Testis (tissue), 3 donors: ENCODE data around the gene GUK1. TPM values are rescaled to one million over a fixed set of nuclear protein-coding genes. Genes with fewer than 3 reads are reported as not detected.

Experiments used
- DNase-seq: peaks from one replicate; pipeline ENCODE4 v3.0.0-alpha.2; 2019
- H3K27ac ChIP-seq, 2 donors: fragments of 200-600 bp; sonication (generic); one replicate each; pipeline ENCODE4 v1.5.1; 2019
- H3K27me3 ChIP-seq: fragments of 200-600 bp; sonication (generic); one replicate; pipeline ENCODE4 v1.5.1; 2019
- H3K36me3 ChIP-seq: fragments of 200-600 bp; sonication (generic); one replicate; pipeline ENCODE4 v1.5.1; 2017; ENCODE audit warnings: low read depth; ENCODE audit errors: missing control alignments
- H3K4me1 ChIP-seq: fragments of 200-600 bp; sonication (generic); one replicate; pipeline ENCODE4 v1.5.1; 2019
- H3K4me3 ChIP-seq, 2 donors: fragments of 200-600 bp; sonication (generic); one replicate each; pipeline ENCODE4 v1.5.1; 2017 to 2019
- H3K9me3 ChIP-seq: fragments of 200-600 bp; sonication (generic); one replicate; pipeline ENCODE4 v1.5.1; 2017
- CTCF ChIP-seq, 3 experiments: fragments of 450-650 bp in 2 of 3; fragments of 200-600 bp in 1 of 3; sonication (generic) in 1 of 3; IDR thresholded peaks; one replicate each; pipeline ENCODE4 v1.5.1; 2016 to 2019; ENCODE audit warnings: antibody characterized with exemption in 3 of 3, mild to moderate bottlenecking in 2 of 3, moderate library complexity in 1 of 3
- POLR2A ChIP-seq: fragments of 450-650 bp; IDR thresholded peaks from one replicate; pipeline ENCODE4 v1.6.1; 2017; ENCODE audit warnings: antibody characterized with exemption, mild to moderate bottlenecking, moderate library complexity
- WGBS, 2 donors: methylation state at CpG; one replicate each; pipeline ENCODE4 v1.1.5; 2018; 5-methylcytosine and 5-hydroxymethylcytosine counted together
- intact Hi-C: fragments of 100-400 bp; cut with DNase I; formaldehyde crosslinking; loops from one replicate; pipeline ENCODE4 v1.15.1; 2023; ENCODE audit warnings: low total_unique reads
- polyA plus RNA-seq: library from polyadenylated mRNA; stranded (reverse); fragments of 350-450 nt; fragmentation: Illumina TruSeq; extraction: RNeasy Lipid Tissue Mini Kit (QIAGEN cat#74804); gene quantifications from one replicate; pipeline ENCODE4 v1.2.3, GENCODE V29; 2014; ENCODE audit warnings: low read depth, low replicate concordance; ENCODE audit not compliant: insufficient read depth
- total RNA-seq, 2 donors: library from RNA; depleted of rRNA; stranded (reverse); fragments of >200 nt; gene quantifications; one replicate each; pipeline ENCODE4 v1.2.3, GENCODE V29; 2016

The GUK1 gene
- total and polyA plus RNA-seq, 3 donors from 2014 or later, result 236 to 343 (median 298) TPM

GRCh38 chr1:228100822-228101613, 39.1 kb upstream of the GUK1 start:
- intact Hi-C loops, result no loop called here
- H3K27ac ChIP-seq, result no peak overlapping the region

DNA sequence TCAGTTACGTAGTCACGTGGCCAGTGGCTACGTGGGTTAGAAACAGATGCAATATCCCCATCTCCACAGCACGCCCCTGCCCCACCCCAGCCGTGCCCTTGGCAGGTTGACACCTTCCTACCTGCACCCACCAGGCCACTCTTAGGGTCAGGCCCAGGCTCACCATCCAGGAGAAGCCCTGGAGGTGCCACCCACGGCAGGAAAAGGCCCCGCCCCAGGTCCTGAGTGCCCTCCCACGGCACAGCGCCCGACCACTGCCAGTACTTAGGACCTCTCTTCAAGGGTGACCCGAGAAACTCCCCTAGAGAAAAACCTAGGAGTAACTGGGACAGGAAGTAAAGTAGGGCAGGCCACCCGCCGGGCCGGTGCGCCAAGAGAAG, 38.5 kb upstream of the GUK1 start:
- no peaks in the 10 kb centered on the region for H3K36me3 ChIP-seq
- intact Hi-C loops, result no loop called here
- no peak for DNase-seq
- TF ChIP-seq POLR2A, result no peak
- no peak for TF ChIP-seq CTCF (IDR thresholded peaks at IDR 0.05)
- H3K27ac ChIP-seq, result peak overlapping the region in 1 of 2 donors; percentile 90
- H3K4me3 ChIP-seq, result peak overlapping the region; percentile 98
- peaks cover 14% of the 10 kb centered on the region for H3K4me1 ChIP-seq
- WGBS, 2 donors, result 38 to 64% methylated on average over 6 to 15 of the region's 15 CpGs
- H3K27me3 ChIP-seq, result no peaks in the 10 kb centered on the region
- H3K9me3 ChIP-seq, result no peaks in the 10 kb centered on the region

More at GRCh38 chr1:228100822-228101613, 39.1 kb upstream of the GUK1 start:
- no peak overlapping the region for H3K4me3 ChIP-seq
- no peaks in the 10 kb centered on the region for H3K36me3 ChIP-seq
- no peaks in the 10 kb centered on the region for H3K9me3 ChIP-seq
- H3K4me1 ChIP-seq, result peaks cover 14% of the 10 kb centered on the region
- 73% methylated on average over 8 to 12 of the region's 12 CpGs for WGBS, 2 donors
- TF ChIP-seq POLR2A (no peak), CTCF (IDR thresholded peaks at IDR 0.05) (no peak)
- no peaks in the 10 kb centered on the region for H3K27me3 ChIP-seq
- no peak for DNase-seq

GRCh38 chr1:228101994-228102790, 37.9 kb upstream of the GUK1 start:
- H3K36me3 ChIP-seq, result no peaks in the 10 kb centered on the region
- TF ChIP-seq POLR2A (no peak), CTCF (IDR thresholded peaks at IDR 0.05) (no peak)
- no peaks in the 10 kb centered on the region for H3K9me3 ChIP-seq
- H3K4me3 ChIP-seq, result peak overlapping the region; percentile 98
- no peaks in the 10 kb centered on the region for H3K27me3 ChIP-seq
- intact Hi-C loops, result no loop called here
- WGBS, 2 donors, result 5 to 25% methylated on average over 8 to 44 of the region's 73 CpGs
- peaks cover 14% of the 10 kb centered on the region for H3K4me1 ChIP-seq
- H3K27ac ChIP-seq, result peak overlapping the region; percentile 90 to 93
- peak; percentile 45 for DNase-seq

DNA sequence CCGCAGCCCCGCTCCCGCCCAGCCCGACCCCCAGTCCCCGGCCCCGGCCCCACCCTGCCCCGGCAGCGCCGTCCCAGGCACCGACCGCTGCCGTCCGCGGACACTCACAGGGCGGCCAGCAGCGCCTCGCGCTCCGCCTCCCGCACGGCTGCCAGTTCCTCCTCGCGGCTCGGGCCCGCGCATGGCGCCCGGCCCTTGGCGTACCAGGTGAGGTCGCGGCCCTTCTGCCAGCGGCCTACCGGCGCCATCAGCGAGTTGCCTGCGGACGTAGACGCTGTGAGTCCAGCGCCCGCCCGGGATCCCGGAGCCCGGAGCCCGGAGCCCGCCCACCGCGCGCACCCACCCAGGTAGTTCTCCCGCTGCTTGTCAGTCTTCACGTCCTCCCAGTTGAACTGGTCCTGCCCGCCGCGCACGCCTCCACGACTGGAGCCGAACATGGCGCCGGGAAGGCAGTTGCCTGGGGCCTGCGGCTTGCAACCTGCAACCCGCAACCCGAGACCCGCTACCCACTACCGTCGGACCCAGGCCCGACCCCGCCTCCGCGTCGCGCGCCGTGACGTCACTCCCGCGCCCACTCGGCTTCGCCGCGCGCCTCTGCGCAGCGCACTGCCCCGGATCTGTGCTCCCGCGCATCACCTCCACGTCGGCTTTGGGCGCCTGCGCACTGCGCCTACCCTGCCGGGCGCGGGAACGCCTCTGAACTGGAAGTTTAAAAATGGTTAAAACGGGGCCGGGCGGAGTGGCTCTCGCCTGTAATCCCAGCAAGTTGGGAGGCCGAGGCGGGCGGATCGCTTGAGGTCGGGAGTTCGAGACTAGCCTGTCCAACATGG, 37.1 kb upstream of the GUK1 start, which contains the start of gene C1orf35:
TSS of gene C1orf35 (minus strand) at position 535 of the 830 bp plus-strand sequence. CDS start at position 437, 98 bp downstream.
- WGBS, 2 donors, result 1% methylated on average over 22 to 75 of the region's 104 CpGs
- Histone ChIP-seq H3K9me3 (no peaks in the 10 kb centered on the region), H3K4me1 (peaks cover 16% of the 10 kb centered on the region), H3K4me3 (peak within 1 kb of the TSS; percentile 98), H3K36me3 (no peaks in the 10 kb centered on the region), H3K27ac (peak within 1 kb of the TSS; percentile 90 to 93), H3K27me3 (no peaks in the 10 kb centered on the region)
- peak; percentile 18 for TF ChIP-seq POLR2A
- TF ChIP-seq CTCF (IDR thresholded peaks at IDR 0.05), result peak in 1 of 3 experiments; percentile 20
- intact Hi-C loops, result no loop called here
- peak; percentile 94 for DNase-seq
